Measurements from ENCODE around the gene MYL3. TPM values are rescaled to one million over a fixed set of nuclear protein-coding genes. Genes with fewer than 3 reads are reported as not detected.

The MYL3 gene
- total RNA-seq, 6 donors from 2014 or later = 1.2 to 6.3 (median 2.6) TPM

GRCh38 chr3:46868287-46868686 is 5.0 kb upstream of the MYL3 start:
- Histone ChIP-seq H3K36me3 (no peaks in the 10 kb centered on the region), H3K27ac (peak overlapping the region; percentile 48 to 76 (median 72)), H3K9me3 (no peaks in the 10 kb centered on the region), H3K4me1 (peaks cover 28 to 48% (median 42%) of the 10 kb centered on the region in 4 donors), H3K27me3 (no peaks in the 10 kb centered on the region), H3K4me3 (no peak overlapping the region)
- peak in 1 of 2 donors; percentile 62 for DNase-seq
- no peak for TF ChIP-seq EP300 (IDR thresholded peaks at IDR 0.05)
- 72 to 85% methylated on average over 6 to 8 of the region's 8 CpGs for WGBS, 2 donors
- no peak for ATAC-seq (ENCODE audit: low FRiP score in 2 of 2)

GRCh38 chr3:46867550-46867898 is 4.3 kb upstream of the MYL3 start:
- peak overlapping the region; percentile 48 to 76 (median 72) for H3K27ac ChIP-seq
- no peaks in the 10 kb centered on the region for H3K36me3 ChIP-seq
- WGBS, 2 donors = 32% methylated on average over 13 of the region's 15 CpGs; no CpG with 5 or more reads in 1 of the 2 donors
- H3K4me3 ChIP-seq = no peak overlapping the region
- DNase-seq = peak; percentile 84 to 94
- TF ChIP-seq POLR2AphosphoS5 (IDR thresholded peaks at IDR 0.05) (peak in 1 of 2 donors; percentile 50), EP300 (IDR thresholded peaks at IDR 0.05) (no peak), CTCF (IDR thresholded peaks at IDR 0.05) (no peak), POLR2A (IDR thresholded peaks at IDR 0.05) (no peak)
- H3K4me1 ChIP-seq = peaks cover 28 to 44% (median 40%) of the 10 kb centered on the region in 4 donors
- H3K9me3 ChIP-seq = no peaks in the 10 kb centered on the region
- no peaks in the 10 kb centered on the region for H3K27me3 ChIP-seq
- ATAC-seq (ENCODE audit: low FRiP score in 2 of 2) = peak; percentile 83 to 91

GRCh38 chr3:46866720-46867549 is 3.7 kb upstream of the MYL3 start:
- peak; percentile 69 to 85 for ATAC-seq (ENCODE audit: low FRiP score in 2 of 2)
- peaks cover 28 to 44% (median 41%) of the 10 kb centered on the region in 4 donors for H3K4me1 ChIP-seq
- WGBS, 2 donors = 30 to 40% methylated on average over 1 to 10 of the region's 15 CpGs
- no peak overlapping the region for H3K4me3 ChIP-seq
- no peaks in the 10 kb centered on the region for H3K27me3 ChIP-seq
- H3K9me3 ChIP-seq = no peaks in the 10 kb centered on the region
- H3K27ac ChIP-seq = peak overlapping the region; percentile 10 to 76 (median 72)
- peak in 1 of 2 donors; percentile 76 for DNase-seq
- no peaks in the 10 kb centered on the region for H3K36me3 ChIP-seq
- peak; percentile 86 to 94 (median 88) for TF ChIP-seq CTCF (IDR thresholded peaks at IDR 0.05)
- TF ChIP-seq POLR2AphosphoS5 (IDR thresholded peaks at IDR 0.05) = no peak

- Histone ChIP-seq H3K27ac (peak overlapping the region in 3 of 4 donors; percentile 62 to 76 (median 71)), H3K4me1 (peaks cover 28 to 44% (median 39%) of the 10 kb centered on the region in 4 donors), H3K9me3 (no peaks in the 10 kb centered on the region), H3K36me3 (no peaks in the 10 kb centered on the region), H3K4me3 (no peak overlapping the region), H3K27me3 (no peaks in the 10 kb centered on the region)
- 82 to 89% methylated on average over 8 to 11 of the region's 11 CpGs for WGBS, 2 donors
- TF ChIP-seq EP300 (IDR thresholded peaks at IDR 0.05) (no peak), POLR2A (IDR thresholded peaks at IDR 0.05) (no peak), POLR2AphosphoS5 (IDR thresholded peaks at IDR 0.05) (no peak), CTCF (IDR thresholded peaks at IDR 0.05) (no peak)
- ATAC-seq (ENCODE audit: low FRiP score in 2 of 2) (no peak), DNase-seq (peak in 1 of 2 donors; percentile 46)
Measured at GRCh38 chr3:46866032-46866595, 2.9 kb upstream of the MYL3 start.

- no peak for TF ChIP-seq POLR2AphosphoS5 (IDR thresholded peaks at IDR 0.05)
- no peak for TF ChIP-seq CTCF (IDR thresholded peaks at IDR 0.05)
- TF ChIP-seq POLR2A (IDR thresholded peaks at IDR 0.05) = no peak
- TF ChIP-seq EP300 (IDR thresholded peaks at IDR 0.05) = no peak
- DNase-seq = no peak
- Histone ChIP-seq H3K4me1 (peaks cover 28 to 44% (median 39%) of the 10 kb centered on the region in 4 donors), H3K9me3 (no peaks in the 10 kb centered on the region), H3K27me3 (no peaks in the 10 kb centered on the region), H3K4me3 (no peak overlapping the region), H3K36me3 (no peaks in the 10 kb centered on the region), H3K27ac (peak overlapping the region; percentile 20 to 76 (median 66))
- 17 to 36% methylated on average over 1 of the region's 2 CpGs for WGBS, 2 donors
- ATAC-seq (ENCODE audit: low FRiP score in 2 of 2) = no peak
Measured at GRCh38 chr3:46865546-46865945, 2.3 kb upstream of the MYL3 start.
